Aorta (tissue), 5 donors: Measurements from ENCODE around the gene SLC26A11. TPM values are rescaled to one million over a fixed set of nuclear protein-coding genes. Genes with fewer than 3 reads are reported as not detected.

ENCODE experiments used
- ATAC-seq: fragments of 200-7000 bp; cut with Tn5 transposase; one replicate; pipeline ENCODE4 v1.9.1; 2022; ENCODE audit warnings: moderate library complexity; ENCODE audit not compliant: low FRiP score
- DNase-seq, 2 donors: peaks; one replicate each; pipeline ENCODE4 v3.0.0-alpha.2; 2020
- H3K27ac ChIP-seq, 2 donors: one replicate each; pipeline ENCODE4 v1.5.1; 2013; ENCODE audit warnings: low read length in 2 of 2, mild to moderate bottlenecking in 2 of 2, moderate library complexity in 2 of 2, control low read depth in 1 of 2, inconsistent platforms in 1 of 2, low read depth in 1 of 2
- H3K27me3 ChIP-seq, 2 donors: one replicate each; pipeline ENCODE4 v1.6.1; 2013; ENCODE audit warnings: control low read depth in 1 of 2, low read length in 1 of 2, mild to moderate bottlenecking in 1 of 2, moderate library complexity in 1 of 2; ENCODE audit not compliant: insufficient read depth in 2 of 2, control insufficient read depth in 1 of 2
- H3K36me3 ChIP-seq, 2 donors: one replicate each; pipeline ENCODE4 v1.6.1; 2013; ENCODE audit warnings: control low read depth in 1 of 2, low read length in 1 of 2, mild to moderate bottlenecking in 1 of 2; ENCODE audit not compliant: insufficient read depth in 2 of 2, control insufficient read depth in 1 of 2
- H3K4me1 ChIP-seq, 2 donors: one replicate each; pipeline ENCODE4 v1.6.1; 2013; ENCODE audit warnings: low read length in 2 of 2, control low read depth in 1 of 2, mild to moderate bottlenecking in 1 of 2, moderate library complexity in 1 of 2; ENCODE audit not compliant: insufficient read depth in 2 of 2, control insufficient read depth in 1 of 2
- H3K4me3 ChIP-seq, 2 donors: one replicate each; pipeline ENCODE4 v1.5.1; 2013; ENCODE audit warnings: low read length in 2 of 2, control low read depth in 1 of 2, mild to moderate bottlenecking in 1 of 2
- H3K9me3 ChIP-seq: one replicate; pipeline ENCODE4 v1.6.1; 2013; ENCODE audit warnings: mild to moderate bottlenecking, low read length; ENCODE audit not compliant: control insufficient read depth
- WGBS, 2 donors: extraction: QIAGEN DNeasy Blood & Tissue Kit; methylation state at CpG; one replicate each; pipeline ENCODE4 v1.1.7; 2013; 5-methylcytosine and 5-hydroxymethylcytosine counted together
- intact Hi-C, 2 donors: fragments of 100-400 bp; cut with DNase I; formaldehyde crosslinking; loops; one replicate each; pipeline versions ENCODE4 v1.14.2 to v1.15.0; 2022
- polyA plus RNA-seq, 2 donors: library from polyadenylated mRNA; stranded (reverse); fragments of 200-250 nt; gene quantifications; one replicate each; pipeline ENCODE4 v1.2.3, GENCODE V29; 2013
- total RNA-seq, 2 donors: library from RNA; stranded (reverse); fragmentation: NEBNext Ultra II Directional; extraction: Animal tissue kit (Norgen Biotek cat#: 25700); gene quantifications; one replicate each; pipeline ENCODE4 v1.2.1, GENCODE V29; 2021
- donor health status: healthy with polysubstance abuse.
- donor health status: Bipolar disorder and iron deficiency.
- donor health status: DM: no; HTN: no; CAD: no.
- donor health status: DM: no; HTN: no; CAD: no.
- donor health status: DM: yes; HTN: yes; CAD: no.

SLC26A11 gene
- total and polyA plus RNA-seq, 4 donors = 7.3 to 34.0 (median 17.5) TPM

GRCh38 chr17:80247561-80247960 lies 27.3 kb downstream of the SLC26A11 start:
- peaks cover 2 to 7% of the 10 kb centered on the region in 2 donors for H3K36me3 ChIP-seq
- no peak for ATAC-seq

DNA sequence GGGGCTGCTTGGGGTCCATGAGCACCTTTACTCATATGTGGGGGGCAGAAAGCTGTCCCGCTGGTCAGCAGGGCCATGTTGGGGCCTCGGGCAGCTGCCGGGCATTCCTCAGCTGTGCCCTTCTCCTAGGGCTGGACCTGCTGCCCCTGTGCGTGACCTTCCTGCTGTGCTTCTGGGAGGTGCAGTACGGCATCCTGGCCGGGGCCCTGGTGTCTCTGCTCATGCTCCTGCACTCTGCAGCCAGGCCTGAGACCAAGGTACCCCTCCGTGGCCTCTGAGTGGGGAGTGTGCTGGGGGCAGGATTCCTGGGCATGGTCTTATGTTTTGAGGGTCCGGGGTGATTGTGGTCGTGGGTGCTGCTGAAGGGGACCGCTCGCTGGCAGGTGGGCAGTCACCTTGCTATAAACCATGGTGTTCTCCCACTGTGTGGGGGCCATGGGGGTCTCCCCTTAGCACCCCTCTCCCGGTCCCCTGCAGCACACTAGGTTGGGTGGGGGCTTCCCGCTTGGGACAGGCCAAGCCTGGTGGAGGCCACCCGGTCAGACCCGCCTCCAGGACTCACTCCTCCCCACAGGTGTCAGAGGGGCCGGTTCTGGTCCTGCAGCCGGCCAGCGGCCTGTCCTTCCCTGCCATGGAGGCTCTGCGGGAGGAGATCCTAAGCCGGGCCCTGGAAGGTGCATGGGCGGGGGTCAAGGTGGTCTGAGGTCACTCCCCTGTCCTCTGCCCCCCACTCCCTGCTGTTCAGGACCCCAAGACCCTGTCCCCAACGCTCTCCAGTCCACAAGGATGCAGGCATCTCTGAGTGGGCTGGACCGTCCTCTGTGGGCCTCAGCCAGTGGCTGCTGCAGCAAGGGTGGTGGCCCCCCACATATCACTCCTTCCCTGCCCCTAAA lies 28.0 kb downstream of the SLC26A11 start:
- Histone ChIP-seq H3K27me3 (no peaks in the 10 kb centered on the region), H3K36me3 (peaks cover 2 to 7% of the 10 kb centered on the region in 2 donors), H3K9me3 (no peaks in the 10 kb centered on the region), H3K4me1 (no peaks in the 10 kb centered on the region), H3K4me3 (no peak overlapping the region), H3K27ac (no peak overlapping the region)
- peak in 1 of 2 donors; percentile 67 for DNase-seq
- intact Hi-C loops = no loop called here
- WGBS, 2 donors = 93% methylated on average over 22 to 23 of the region's 23 CpGs
- ATAC-seq = no peak

More at GRCh38 chr17:80247561-80247960, 27.3 kb downstream of the SLC26A11 start:
- Histone ChIP-seq H3K4me3 (no peak overlapping the region), H3K9me3 (no peaks in the 10 kb centered on the region), H3K27me3 (no peaks in the 10 kb centered on the region), H3K27ac (no peak overlapping the region), H3K4me1 (no peaks in the 10 kb centered on the region)
- peak in 1 of 2 donors; percentile 65 for DNase-seq
- 94 to 95% methylated on average over 17 of the region's 17 CpGs for WGBS, 2 donors
- intact Hi-C loops = no loop called here

DNA sequence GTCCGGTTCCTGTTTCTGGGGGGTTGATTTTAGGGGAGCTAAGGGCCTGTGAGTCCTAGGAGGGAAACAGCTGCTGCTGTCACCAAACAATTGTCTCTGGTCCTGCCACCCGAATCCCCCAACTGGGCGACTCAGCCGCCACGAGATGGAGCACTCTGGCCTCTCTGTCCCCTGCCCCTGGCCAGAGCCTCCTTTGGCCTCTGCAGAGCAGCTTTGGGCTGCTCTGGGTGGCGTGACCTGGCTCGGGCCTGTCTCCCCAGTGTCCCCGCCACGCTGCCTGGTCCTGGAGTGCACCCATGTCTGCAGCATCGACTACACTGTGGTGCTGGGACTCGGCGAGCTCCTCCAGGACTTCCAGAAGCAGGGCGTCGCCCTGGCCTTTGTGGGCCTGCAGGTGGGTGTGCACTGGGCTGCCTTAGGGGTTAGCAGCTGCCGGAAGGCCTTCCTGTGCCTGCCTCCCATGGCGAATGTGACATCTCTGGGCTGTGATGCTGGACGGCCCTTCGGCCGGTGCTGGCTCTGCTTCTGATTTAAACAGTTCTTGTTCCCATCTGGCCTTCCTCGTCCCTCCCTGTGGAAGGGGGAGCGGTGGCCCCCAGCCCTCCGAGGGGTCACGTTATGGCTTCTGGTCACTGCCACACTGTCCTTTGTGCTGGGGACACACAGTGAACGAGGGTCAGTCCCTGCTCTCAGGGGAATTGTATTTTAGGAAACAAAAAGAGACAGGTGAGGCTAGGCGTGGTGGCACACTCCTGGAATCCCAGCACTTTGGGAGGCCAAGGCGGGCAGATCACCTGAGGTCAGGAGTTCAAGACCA lies 28.9 kb downstream of the SLC26A11 start:
- intact Hi-C loops = no loop called here
- DNase-seq = peak in 1 of 2 donors; percentile 74
- H3K27ac ChIP-seq = no peak overlapping the region
- no peaks in the 10 kb centered on the region for H3K4me1 ChIP-seq
- H3K9me3 ChIP-seq = no peaks in the 10 kb centered on the region
- H3K27me3 ChIP-seq = no peaks in the 10 kb centered on the region
- H3K36me3 ChIP-seq = peaks cover 2 to 4% of the 10 kb centered on the region in 2 donors
- ATAC-seq = no peak
- WGBS, 2 donors = 92 to 93% methylated on average over 26 of the region's 26 CpGs
- no peak overlapping the region for H3K4me3 ChIP-seq

GRCh38 chr17:80251966-80252365 lies 31.7 kb downstream of the SLC26A11 start:
- intact Hi-C loops = loop anchor here (2.0 to 10.0 kb wide), 2 partner anchors 29 to 107 kb away; partner anchors contain the start of gene EIF4A3 (in 1 of the 2)
- no peaks in the 10 kb centered on the region for H3K27me3 ChIP-seq
- no peaks in the 10 kb centered on the region for H3K9me3 ChIP-seq
- DNase-seq = no peak
- no peaks in the 10 kb centered on the region for H3K36me3 ChIP-seq
- no peak for ATAC-seq
- WGBS, 2 donors = 91 to 93% methylated on average over 11 of the region's 11 CpGs
- no peak overlapping the region for H3K27ac ChIP-seq
- H3K4me1 ChIP-seq = no peaks in the 10 kb centered on the region
- H3K4me3 ChIP-seq = no peak overlapping the region

- Histone ChIP-seq H3K27ac (peak overlapping the region in 1 of 2 donors; percentile 24), H3K36me3 (no peaks in the 10 kb centered on the region), H3K4me3 (no peak overlapping the region), H3K27me3 (no peaks in the 10 kb centered on the region), H3K9me3 (no peaks in the 10 kb centered on the region), H3K4me1 (no peaks in the 10 kb centered on the region)
- DNase-seq (peak in 1 of 2 donors; percentile 72), ATAC-seq (no peak)
- WGBS, 2 donors = 66 to 70% methylated on average over 13 of the region's 13 CpGs
- intact Hi-C loops = loop anchor here (2.0 to 10.0 kb wide), 2 partner anchors 30 to 108 kb away; partner anchors contain the start of gene EIF4A3 (in 1 of the 2)
Observed at GRCh38 chr17:80252871-80253270, 32.6 kb downstream of the SLC26A11 start.

GRCh38 chr17:80253631-80254395 lies 33.6 kb downstream of the SLC26A11 start:
- Histone ChIP-seq H3K36me3 (no peaks in the 10 kb centered on the region), H3K4me1 (no peaks in the 10 kb centered on the region), H3K27ac (peak overlapping the region in 1 of 2 donors; percentile 94), H3K4me3 (no peak overlapping the region), H3K9me3 (no peaks in the 10 kb centered on the region), H3K27me3 (no peaks in the 10 kb centered on the region)
- intact Hi-C loops = loop anchor here (2.0 to 10.0 kb wide), 2 partner anchors 31 to 109 kb away; partner anchors contain the start of gene EIF4A3 (in 1 of the 2)
- ATAC-seq (no peak), DNase-seq (no peak)
- WGBS, 2 donors = 88 to 90% methylated on average over 21 of the region's 21 CpGs

DNA sequence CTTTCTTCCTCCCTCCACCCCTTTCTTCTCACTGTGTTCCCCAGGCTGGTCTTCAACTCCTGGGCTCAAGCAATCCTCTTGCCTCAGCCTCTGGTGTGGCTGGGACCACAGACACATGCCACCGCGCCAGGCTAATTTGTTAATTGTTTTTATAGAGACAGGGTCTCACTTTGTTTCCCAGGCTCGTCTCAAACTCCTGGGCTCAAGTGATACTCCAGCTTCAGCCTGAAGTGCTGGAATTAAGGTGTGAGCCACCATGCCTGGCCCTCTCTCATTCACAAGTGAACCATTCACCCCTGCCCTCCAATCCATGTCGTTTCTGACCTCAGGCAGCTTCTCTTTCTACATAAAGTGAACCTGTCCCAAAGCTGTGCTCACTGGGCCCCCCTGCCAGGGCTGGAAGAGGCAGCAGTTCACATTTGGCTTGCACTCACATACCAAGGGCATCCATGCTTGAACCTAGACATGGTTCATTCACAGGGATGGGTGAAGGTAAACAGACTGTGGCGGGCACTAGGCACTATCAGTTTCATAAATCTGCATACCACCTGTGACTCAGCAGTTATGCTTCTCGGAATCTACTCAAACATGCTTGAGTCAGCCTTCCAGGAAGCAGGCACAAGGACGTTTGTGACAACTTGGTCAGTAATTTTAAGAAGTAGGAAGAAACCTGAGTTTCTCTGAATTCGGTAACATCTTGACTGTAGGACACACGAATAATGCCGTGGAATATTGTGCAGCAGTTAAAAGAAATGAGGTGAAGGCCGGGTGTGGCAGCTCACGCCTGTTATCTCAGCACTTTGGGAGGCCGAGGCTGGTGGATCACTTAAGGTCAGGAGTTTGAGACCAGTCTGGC lies 34.4 kb downstream of the SLC26A11 start:
- peak in 1 of 2 donors; percentile 65 for DNase-seq
- Histone ChIP-seq H3K27me3 (no peaks in the 10 kb centered on the region), H3K36me3 (no peaks in the 10 kb centered on the region), H3K9me3 (no peaks in the 10 kb centered on the region), H3K4me3 (no peak overlapping the region), H3K27ac (peak overlapping the region in 1 of 2 donors; percentile 94), H3K4me1 (no peaks in the 10 kb centered on the region)
- 53 to 60% methylated on average over 13 of the region's 13 CpGs for WGBS, 2 donors
- intact Hi-C loops = loop anchor here in 1 of 2 donors (10.0 kb wide), 1 partner anchor 110 kb away; the partner anchor contains the start of gene EIF4A3
- peak; percentile 73 for ATAC-seq
